ENCODE results near the gene PGM2L1.

GRCh38 chr11:74355626-74356025, 42.6 kb downstream of the PGM2L1 start:
- no peak for TF ChIP-seq CTCF (IDR thresholded peaks at IDR 0.05)
- no peak for TF ChIP-seq ZFX (IDR thresholded peaks at IDR 0.05; ENCODE audit: borderline replicate concordance)
